NCI-H82 treated with DMSO at 0.1 percent for 48 hours (cell line): ENCODE measurements around the gene ZNF831.

ENCODE experiments used
- DNase-seq: peaks from one replicate; lab custom pipeline; 2025; ENCODE audit not compliant: unreplicated experiment; lab: John Stamatoyannopoulos, UW

ZNF831 gene

DNA sequence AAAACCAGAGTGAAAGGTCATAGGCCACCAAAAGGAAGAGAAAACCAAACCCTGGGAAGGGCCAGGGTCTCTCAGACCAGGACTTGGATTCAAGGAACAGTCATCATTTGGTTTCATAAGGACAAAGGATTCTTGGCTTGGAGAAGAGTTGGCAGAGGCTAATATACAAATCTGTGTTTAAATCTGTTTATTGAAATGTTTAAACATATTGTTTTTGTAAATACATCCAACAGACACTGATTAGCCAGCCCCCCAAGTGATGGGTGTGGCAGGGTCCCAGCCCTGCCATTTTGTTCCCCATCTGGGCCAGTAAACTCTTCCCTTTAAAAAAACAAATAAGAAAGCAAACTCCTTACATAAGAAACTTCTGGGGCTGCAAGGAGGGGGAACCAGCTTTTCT lies 6.1 kb upstream of the ZNF831 start:
- no peak for DNase-seq

DNA sequence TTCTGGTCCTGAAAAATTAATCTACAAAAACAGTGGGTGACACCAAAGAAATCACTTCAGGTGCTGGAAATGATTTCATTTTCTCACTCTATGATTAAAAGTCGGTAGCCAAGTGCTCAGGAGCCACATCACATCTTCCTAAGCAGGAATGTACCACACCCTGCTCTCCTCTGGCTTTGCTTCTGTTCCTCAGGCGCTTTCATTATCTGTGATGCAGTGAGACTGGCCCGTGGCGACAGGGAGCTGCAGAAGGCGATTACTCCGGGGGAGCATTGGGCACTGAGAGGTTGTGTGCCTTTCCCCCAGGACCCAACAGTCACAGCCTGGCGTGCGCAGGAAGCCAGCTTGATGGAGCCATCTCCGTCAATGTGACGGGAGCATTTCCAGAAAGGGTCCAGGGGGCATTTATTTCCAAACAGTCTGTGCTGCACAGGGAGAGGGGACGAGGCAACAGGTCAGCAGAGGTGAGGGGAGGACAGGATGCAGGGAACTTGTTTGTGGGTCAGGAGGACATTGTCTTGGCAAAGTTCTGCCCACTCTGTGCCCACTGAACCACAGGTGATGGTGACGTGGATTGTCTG lies 5.6 kb upstream of the ZNF831 start:
- no peak for DNase-seq

DNA sequence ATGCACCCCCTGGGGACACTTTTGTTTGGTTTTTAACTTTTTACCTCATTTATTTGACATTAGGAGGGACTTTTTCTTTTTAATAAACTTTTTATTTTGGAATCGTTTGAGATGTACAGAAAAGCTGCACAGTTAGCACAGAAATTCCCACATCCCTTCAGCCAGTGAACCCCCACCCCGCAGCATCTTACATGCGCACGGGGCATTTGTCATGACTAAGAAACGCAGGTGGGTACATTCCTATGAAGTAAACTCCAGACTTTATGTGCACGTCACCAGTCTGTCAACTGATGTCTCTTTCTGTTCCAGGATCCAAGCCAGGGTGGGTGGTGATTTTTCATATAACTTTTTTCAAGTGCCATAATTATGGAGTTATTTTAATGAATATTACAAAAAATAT lies 4.9 kb upstream of the ZNF831 start:
- DNase-seq = no peak

DNA sequence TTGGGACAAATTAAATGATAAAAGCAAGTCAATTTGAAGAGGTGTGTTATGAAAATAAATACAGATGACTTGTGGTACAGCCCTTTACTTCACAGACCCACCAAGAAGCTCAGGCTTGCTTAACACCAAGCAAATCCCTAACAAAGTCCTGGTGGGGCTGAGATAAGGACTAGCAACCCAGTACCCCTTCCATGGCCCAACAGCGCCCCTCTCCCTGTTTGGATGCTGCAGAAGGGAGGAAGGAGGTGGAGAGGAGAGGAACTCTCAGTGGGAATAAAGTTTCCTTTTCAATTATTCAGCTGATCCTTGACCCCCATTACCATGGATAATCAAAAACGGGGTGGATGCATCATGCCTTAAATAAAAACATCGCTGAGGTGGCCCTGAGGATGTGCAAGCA lies 4.5 kb upstream of the ZNF831 start:
- DNase-seq = peak; percentile 11

DNA sequence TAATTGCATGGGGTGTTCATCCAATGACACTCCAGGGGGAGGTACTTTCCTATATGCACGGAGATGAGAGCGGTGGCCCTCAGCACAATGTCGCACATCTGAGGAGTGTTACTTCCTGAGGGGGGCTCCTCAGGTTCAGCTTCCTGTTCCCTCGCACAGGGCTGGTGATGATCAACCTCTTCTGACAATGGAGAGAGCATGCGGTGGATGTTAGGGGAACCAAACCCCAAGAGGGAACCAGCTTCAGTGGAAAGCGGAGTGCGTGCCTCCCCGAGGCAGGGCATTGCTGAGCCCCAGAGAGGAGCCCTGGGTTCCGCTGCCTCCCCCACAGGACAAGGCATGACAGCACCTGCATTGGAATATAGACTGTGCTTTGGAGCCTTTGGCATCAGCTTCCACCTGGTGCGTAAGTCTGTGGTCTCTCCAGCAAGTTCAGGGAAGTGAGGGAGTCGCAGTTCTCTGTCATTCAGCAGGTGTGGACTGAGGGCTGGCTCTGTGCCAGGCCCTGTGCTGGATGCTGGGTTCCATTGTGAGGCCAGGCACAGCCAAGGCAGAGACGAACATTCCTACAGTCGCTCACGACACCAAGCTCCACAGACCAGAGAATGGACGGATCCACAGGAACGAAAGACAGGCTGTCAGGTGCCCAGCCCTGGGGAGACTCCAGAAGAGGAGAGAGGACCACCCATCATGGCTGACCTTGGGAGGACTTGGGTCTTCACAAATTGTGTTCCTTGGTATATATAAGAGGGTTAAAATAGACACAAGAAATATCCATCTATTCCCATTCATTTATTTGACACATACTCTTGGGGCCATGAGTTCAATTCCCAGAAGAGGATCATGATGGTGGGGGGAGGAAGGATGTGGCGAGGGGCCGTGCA lies 3.9 kb upstream of the ZNF831 start:
- no peak for DNase-seq

DNA sequence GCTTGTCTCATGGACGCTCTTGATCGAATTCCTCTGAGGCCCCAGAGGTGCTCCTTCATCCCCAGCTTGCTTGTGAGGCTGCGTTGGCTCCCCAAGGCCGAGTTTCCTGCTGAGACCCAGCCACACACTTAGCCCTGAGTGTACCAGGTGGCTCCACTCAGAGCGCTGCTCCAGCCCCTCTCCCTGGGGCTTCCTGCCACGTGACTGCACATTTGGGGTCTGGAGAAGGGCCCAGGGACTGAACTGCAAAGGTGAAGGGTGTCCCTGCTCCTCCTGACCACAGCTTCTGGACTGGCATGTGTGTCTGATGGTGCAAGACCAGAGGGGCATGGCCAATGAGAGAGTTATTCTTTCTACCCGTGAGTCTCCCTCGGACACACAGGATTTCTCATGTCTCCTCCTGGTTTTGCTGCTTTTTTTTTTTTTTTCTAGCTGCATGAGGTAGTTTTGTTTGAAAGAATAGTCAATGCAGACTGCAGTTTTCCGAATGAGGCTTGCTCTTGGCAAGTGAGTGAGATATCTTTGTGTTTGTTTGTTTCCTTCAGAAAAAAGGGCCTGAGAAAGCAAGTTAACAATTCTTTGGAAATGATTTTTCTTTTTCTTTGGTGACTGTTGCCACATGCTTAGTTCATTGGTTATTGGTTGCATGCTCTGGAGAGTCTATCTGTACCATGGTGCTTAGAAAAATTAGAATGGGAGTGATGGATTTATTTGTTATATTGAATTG lies 3.1 kb upstream of the ZNF831 start:
- DNase-seq = no peak

DNA sequence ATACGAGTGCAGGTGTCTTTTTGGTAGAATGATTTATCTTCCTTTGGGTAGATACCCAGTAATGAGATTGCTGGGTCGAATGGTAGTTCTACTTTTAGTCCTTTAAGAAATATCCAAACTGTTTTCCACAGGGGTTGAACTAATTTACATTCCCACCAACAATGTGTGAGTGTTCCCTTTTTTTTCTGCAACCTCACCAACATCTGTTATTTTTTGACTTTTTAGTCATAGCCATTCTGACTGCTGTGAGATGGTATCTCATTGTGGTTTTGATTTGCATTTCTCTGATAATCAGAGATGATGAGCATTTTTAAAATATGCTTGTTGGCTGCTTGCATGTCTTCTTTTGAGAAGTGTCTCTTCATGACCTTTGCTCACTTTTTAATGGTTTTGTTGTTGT lies 1.9 kb upstream of the ZNF831 start:
- no peak for DNase-seq

DNA sequence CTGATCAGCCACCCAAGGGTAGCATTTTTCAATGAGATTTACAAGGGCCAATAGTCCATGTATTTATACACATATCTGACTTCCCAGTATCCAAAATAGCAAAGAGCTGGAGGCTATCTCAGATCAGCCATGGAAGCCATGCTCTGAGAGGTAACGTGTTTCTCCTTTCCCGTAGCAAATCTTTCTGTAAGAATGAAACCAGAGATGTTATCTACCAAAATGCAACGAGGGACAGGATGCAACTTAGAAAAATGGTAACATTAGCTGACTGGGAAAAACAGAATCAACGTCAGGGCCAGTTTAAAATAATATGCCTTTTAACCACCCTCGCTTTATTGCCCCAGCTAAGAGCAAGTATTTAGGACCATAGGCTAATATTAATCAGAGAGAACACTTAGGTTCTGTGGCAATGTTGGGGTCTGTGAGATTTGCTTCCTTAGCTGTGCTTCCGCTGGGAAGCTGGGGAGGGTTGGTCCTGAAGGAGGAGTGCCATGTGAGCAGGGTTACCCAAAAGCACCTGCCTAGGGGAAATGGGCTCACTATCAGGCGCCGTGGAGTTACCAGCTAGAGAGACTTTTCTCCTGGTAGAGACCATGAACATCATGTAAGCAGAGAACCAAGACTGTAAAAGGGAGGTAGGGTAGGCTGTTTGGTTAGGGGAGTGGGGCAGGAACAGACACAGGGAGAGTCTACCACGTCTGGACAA lies 1.2 kb downstream of the ZNF831 start:
- no peak for DNase-seq

DNA sequence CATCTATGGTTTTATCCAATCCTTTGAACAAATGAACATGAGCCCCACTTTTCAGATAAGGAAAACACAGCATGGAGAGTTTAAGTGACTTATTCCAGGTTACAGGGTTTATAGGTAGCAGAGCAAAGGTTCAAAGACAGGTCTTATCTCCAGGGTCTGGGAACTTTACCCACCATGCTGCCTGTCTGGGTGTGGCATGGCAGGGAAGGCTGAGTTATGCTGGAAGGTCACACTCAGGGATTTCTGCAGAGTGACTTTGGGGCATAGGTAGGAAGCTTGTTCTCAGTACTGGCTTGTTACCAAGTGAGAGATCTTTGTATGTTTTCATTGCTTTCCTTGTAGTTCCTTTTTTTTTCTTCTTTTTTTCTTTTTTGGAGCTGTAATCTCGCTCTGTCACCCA lies 1.8 kb downstream of the ZNF831 start:
- no peak for DNase-seq

DNA sequence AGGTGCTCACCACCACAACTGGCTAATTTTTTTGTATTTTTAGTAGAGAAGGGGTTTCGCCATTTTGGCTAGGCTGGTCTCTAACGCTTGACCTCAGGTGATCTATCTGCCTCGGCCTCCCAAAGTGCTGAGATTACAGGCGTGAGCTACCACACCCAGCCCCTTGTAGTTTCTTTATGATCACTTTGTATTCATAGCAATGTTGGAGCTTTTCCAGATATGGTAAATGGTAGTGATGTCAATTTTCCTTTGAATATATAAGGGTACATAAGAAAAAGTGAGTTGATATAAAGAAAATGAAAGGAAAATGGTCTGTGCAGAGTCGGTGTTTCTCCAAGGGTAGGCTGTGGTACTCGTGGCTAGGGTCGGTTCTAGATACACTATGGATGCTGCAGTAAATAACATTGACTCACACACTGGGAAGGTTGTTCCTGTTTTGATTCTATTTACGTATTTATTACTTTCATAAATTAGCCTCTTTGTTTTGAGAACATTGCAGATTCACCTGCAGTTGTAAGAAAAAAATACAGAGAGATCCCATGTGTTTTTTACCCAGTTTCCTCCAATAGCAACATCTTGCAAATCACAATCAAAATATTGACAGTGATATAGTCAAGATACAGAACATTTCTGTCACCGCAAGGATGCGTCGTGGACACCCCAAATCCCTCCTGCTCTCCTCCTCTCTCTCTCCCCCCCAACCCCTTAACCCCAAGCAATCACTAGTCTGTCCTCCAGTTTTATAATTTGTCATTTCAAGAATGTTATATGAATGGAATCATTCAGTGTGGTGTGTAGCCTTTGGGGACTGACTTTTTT lies 2.5 kb downstream of the ZNF831 start:
- DNase-seq = no peak

DNA sequence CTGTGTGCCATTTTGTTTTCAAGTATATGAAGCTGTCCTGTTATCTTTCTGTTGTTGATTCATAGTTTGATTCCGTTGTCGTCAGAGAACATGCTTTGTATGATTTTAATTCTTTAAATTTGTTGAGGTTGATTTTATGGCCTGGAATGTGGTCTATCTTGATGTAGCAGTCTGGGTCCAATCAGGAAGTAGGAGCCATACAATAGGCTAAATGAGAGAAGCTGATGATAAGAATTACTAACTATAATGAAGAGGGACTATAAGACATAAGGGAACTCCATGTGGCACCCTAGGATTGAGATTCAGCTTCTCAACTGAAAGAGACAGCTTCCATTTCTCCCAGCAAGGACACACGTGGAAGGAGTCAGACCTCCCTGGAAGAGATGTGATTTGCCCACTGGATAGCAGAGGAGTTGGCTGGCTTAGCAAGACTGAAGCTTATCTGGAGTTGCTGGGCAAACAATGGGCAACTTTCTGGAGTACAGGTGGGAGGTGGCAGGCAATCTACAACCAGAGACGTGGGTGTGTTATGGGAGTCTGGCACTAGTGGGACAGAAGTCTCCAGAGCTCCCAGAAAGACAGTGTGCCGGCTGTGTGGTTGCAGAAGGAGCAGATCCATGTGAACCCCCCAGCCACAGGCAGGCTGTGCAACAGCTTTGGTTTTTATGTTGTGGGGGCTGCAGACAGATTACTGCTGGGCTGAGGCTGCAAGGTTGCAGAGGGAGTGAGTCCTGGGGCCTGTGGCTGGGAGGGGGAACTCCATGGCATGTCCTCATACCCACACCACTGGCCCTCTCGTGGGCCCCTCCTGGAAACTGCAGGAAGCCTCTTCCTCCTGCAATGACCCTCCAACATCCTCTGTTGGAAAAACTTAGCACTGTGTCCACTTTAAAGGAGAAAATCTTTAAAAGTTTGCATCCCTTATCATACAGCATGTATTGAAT lies 7.1 kb downstream of the ZNF831 start:
- no peak for DNase-seq

DNA sequence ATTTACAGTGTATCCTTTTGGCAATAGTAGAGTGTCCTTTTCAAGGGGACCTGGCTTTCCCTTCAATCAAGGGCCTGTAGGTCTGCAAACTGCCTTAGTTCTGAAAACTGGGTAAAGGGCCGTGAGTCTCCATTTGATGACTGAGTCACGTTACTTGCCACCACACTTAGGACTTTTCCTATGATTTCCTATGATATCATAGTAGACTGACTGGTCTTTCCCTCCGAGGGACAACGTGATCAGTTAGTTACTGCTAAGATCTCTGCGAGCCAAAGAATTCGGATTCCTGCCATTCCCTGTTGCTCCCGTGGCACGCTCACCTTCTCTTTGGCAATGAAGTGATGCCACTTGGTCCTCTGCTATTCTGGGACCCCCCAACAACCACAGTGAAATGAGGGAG lies 8.4 kb downstream of the ZNF831 start:
- DNase-seq = no peak

DNA sequence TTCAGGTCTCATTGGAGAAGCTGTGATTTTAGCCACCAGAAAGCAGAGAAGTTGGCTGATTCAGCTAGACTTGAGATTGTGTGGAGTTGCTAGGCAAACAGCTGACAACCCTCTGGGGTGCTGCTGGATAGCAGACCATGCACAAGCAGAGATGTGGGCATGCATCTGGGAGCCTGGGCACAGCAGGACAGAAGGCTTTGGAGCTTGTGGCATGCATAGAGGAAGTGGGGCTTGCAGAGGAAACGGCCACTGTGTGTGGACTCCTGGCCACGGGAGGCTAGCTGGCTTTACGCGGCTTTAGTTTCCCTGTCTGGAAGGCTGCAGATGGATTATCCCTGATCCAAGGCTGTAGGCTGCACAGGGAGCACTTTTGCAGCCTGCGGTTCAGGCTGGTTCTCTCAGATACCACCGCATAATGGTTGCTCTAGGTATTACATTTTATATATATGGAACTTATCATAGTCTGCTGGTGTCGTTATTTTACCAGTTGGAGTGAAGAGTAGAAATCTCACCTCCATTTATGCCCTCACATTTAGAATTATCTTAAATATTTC lies 10.4 kb downstream of the ZNF831 start:
- DNase-seq = peak; percentile 13

DNA sequence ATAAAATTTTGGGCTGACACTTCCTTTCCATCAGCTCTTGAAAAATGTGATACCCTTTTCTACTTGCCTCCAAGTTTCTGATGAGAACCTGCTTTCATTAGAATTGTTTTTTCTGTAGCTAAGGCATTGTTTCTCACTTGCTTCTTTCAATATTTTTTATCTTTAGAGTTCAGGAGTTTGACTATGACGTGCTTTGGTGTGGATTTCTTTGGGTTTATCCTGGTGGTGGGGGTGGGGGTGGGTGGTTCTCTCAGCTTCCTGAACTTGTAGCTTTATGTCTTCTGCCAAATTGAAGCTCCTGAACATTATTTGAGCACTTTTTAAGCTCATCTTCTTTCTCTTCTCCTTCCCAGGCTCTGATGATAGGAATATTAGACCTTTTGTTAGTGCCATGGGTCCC lies 11.4 kb downstream of the ZNF831 start:
- no peak for DNase-seq

DNA sequence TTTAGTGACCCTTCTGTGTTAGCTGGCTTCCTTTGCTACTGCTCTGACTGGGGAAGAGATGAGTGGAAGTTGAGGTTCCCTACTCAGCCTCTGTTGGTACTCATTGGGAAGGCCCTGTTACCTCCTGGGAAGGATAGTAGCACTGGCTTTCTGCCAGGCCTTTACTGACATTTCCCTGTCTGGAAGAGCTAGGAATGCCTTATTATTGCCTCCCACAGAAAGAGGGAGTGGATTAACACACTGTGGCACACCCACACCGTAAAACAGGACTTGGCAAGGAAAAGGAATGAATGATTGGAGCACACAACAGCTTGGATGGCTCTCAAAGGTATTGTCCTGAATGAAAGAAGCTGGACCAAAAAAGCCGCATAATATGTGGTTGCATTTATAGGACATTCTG lies 12.2 kb downstream of the ZNF831 start:
- DNase-seq = no peak

DNA sequence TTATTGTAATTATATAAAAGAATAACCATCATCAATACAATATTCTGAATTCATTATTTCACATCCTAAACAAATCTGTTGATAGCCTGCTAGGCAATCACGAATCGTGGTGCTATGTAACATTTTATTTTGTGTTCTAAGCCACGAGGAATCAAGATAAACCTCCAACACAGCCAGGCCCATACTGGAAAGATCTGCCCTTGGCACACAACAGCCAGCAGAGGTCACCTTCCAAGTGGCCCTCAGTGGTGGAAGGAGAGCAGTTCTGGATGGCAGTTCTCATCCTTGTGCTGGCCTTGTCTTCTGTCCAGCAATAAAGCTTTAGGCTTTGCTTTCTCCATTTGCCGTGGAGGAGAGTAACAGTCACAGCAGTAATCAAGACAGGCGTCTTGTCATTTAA lies 13.2 kb downstream of the ZNF831 start:
- DNase-seq = no peak

DNA sequence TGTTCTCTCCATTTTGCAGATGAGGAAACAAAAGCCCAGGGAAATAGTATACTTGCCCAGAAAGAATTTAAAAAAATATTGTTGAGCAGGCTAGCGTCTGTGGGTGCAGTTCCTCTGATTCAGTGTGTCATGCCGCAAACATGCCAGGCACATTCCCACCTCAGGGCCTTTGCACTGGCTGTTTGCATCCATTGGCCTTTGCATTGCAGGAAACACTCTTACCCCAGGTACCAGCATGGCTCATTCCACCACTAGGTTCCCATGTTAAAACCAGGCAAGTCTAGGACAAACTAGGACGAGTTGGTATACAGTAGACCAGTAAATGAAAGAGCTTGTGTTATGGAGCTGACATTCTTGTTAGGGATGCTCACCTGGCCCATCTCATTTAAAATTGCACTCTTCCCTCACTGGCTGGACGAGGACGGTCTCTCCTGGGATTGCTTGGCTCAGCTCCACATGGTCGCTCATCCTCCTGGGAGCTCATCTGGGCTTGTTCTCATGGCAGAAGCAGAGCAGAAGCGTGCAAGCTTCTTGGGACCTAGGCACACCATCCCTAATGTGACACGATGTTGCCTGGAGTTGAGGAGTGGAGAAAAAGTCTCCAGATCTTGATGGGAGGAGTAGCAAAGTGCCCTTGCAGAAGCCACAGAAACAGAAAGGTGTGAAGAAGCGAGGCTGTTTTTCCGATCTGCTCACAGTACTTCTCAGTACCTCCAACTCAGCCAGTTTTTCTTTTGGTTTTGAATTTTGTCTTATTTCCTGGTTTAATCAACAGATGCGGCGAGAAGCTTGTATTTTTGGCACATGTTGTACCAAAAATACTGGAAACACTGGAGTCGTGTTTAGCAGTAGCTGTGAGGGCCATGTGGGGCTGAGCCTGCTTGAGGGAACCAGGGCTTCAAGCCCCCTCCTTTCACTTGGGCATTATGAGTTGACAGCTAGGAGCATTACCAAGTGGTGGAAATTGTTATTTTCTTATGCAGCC lies 13.9 kb downstream of the ZNF831 start:
- no peak for DNase-seq

DNA sequence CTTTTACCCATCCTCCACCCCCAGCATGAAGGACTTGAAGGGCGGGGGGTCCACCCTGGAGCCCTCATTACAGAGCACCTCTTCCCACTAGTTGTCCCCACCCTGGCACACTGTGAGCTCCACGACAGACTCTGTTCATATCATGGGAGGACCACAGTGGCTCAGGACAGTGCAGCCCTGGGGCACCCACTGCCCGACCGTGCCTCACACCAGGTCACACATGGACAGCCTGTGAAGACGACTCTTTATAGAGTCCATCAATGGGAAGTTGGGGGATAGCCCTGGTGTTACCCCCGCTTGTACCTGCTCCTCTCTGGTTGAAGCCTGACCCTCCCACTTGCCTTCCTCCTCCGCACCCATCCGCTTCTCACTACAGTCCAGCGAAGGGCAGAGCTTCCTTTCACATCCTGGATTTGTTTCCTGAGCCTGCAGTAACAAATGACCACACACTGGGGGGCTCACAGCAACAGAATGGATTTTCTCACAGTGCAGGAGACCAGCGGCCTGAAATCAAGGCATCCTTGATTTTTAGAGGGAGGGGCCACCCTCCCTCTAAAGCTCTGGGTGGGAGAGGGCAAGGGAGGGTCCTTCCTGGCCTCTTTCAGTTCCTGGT lies 15.5 kb downstream of the ZNF831 start:
- DNase-seq = no peak
